WTC11 (cell line): Measurements from ENCODE around the gene MIEF1. TPM values are rescaled to one million over a fixed set of nuclear protein-coding genes. Genes with fewer than 3 reads are reported as not detected.

Experiments
- ATAC-seq: fragments of 200-7000 bp; cut with Tn5 transposase; 2 replicates; pipeline ENCODE4 v1.10.0; 2021; ENCODE audit warnings: mild to moderate bottlenecking, moderate library complexity
- CTCF ChIA-PET: fragments of 300-600 bp; sonication (Branson Sonifier 250); formaldehyde crosslinking; loops from one replicate; lab custom pipeline; 2021; ENCODE audit warnings: antibody characterized with exemption; lab: Charles Lee
- POLR2A ChIA-PET: fragments of 350-600 bp; sonication (Branson Sonifier 250); formaldehyde crosslinking; loops from one replicate; lab custom pipeline; 2021; ENCODE audit warnings: antibody characterized with exemption; lab: Charles Lee
- DNase-seq: peaks from one replicate; pipeline ENCODE4 v3.0.0; 2021; ENCODE audit warnings: low spot score
- H3K27ac Mint-ChIP-seq: 2 replicates; pipeline ENCODE4 v1.8.0; 2021; ENCODE audit warnings: mixed read lengths
- H3K27me3 Mint-ChIP-seq: 2 replicates; pipeline ENCODE4 v1.8.0; 2021; ENCODE audit warnings: low read depth, mild to moderate bottlenecking, moderate library complexity, mixed read lengths
- H3K36me3 Mint-ChIP-seq: 2 replicates; pipeline ENCODE4 v1.8.0; 2021; ENCODE audit warnings: mixed read lengths
- H3K4me1 Mint-ChIP-seq: 2 replicates; pipeline ENCODE4 v1.8.0; 2022; ENCODE audit warnings: mixed read lengths
- H3K4me3 Mint-ChIP-seq: 2 replicates; pipeline ENCODE4 v1.8.0; 2021; ENCODE audit warnings: mild to moderate bottlenecking, moderate library complexity, mixed read lengths
- H3K9me3 Mint-ChIP-seq: 2 replicates; pipeline ENCODE4 v1.8.0; 2021; ENCODE audit warnings: mixed read lengths
- AR ChIP-seq: fragments of 250-450 bp; sonication (Bioruptor Pico); IDR thresholded peaks from 2 replicates; pipeline ENCODE4 v1.9.0; 2021; ENCODE audit warnings: mild to moderate bottlenecking
- ATF1 ChIP-seq: sonication (generic); formaldehyde crosslinking; IDR thresholded peaks from 2 replicates; pipeline ENCODE4 v1.8.1; 2023; ENCODE audit warnings: mild to moderate bottlenecking, moderate library complexity, missing genetic modification reagents
- CBFB ChIP-seq: sonication (generic); formaldehyde crosslinking; IDR thresholded peaks from 2 replicates; pipeline ENCODE4 v1.8.1; 2022; ENCODE audit warnings: mild to moderate bottlenecking, low read depth, missing genetic modification reagents
- EMX1 ChIP-seq: fragments of 250-450 bp; sonication (Bioruptor Pico); IDR thresholded peaks from 2 replicates; pipeline ENCODE4 v1.8.0; 2021; ENCODE audit warnings: mild to moderate bottlenecking
- FOXJ3 ChIP-seq: sonication (generic); formaldehyde crosslinking; IDR thresholded peaks from 2 replicates; pipeline ENCODE4 v1.9.0; 2021; ENCODE audit warnings: missing genetic modification reagents, mild to moderate bottlenecking, borderline replicate concordance
- JUN ChIP-seq: sonication (generic); formaldehyde crosslinking; IDR thresholded peaks from 2 replicates; pipeline ENCODE4 v1.8.0; 2023; ENCODE audit warnings: mild to moderate bottlenecking, missing genetic modification reagents
- MXD4 ChIP-seq: fragments of 250-450 bp; sonication (Bioruptor Pico); IDR thresholded peaks from 2 replicates; pipeline ENCODE4 v1.8.0; 2021; ENCODE audit warnings: mild to moderate bottlenecking, moderate library complexity, borderline replicate concordance
- MYBL2 ChIP-seq: sonication (generic); formaldehyde crosslinking; IDR thresholded peaks from 2 replicates; pipeline ENCODE4 v1.8.1; 2023; ENCODE audit warnings: mild to moderate bottlenecking, moderate library complexity, missing genetic modification reagents
- PRRX2 ChIP-seq: fragments of 250-450 bp; sonication (Bioruptor Pico); IDR thresholded peaks from 2 replicates; pipeline ENCODE4 v1.8.0; 2021; ENCODE audit warnings: mild to moderate bottlenecking
- SMAD4 ChIP-seq: sonication (generic); formaldehyde crosslinking; IDR thresholded peaks from 2 replicates; pipeline ENCODE4 v1.8.0; 2022; ENCODE audit warnings: mild to moderate bottlenecking, missing genetic modification reagents
- TCF7 ChIP-seq: sonication (generic); formaldehyde crosslinking; IDR thresholded peaks from 2 replicates; pipeline ENCODE4 v1.8.0; 2022; ENCODE audit warnings: mild to moderate bottlenecking, low read depth, missing genetic modification reagents, moderate library complexity
- TEAD1 ChIP-seq: sonication (generic); formaldehyde crosslinking; IDR thresholded peaks from 2 replicates; pipeline ENCODE4 v1.8.0; 2022; ENCODE audit warnings: mild to moderate bottlenecking, missing genetic modification reagents
- TP53 ChIP-seq: sonication (generic); formaldehyde crosslinking; IDR thresholded peaks from 2 replicates; pipeline ENCODE4 v1.8.1; 2023; ENCODE audit warnings: mild to moderate bottlenecking, missing genetic modification reagents
- USF1 ChIP-seq: sonication (generic); formaldehyde crosslinking; IDR thresholded peaks from 2 replicates; pipeline ENCODE4 v1.8.0; 2022; ENCODE audit warnings: mild to moderate bottlenecking, missing genetic modification reagents
- USF2 ChIP-seq: sonication (generic); formaldehyde crosslinking; IDR thresholded peaks from 2 replicates; pipeline ENCODE4 v1.8.1; 2023; ENCODE audit warnings: mild to moderate bottlenecking, missing genetic modification reagents, moderate library complexity
- ZBTB21 ChIP-seq: sonication (generic); formaldehyde crosslinking; IDR thresholded peaks from 2 replicates; pipeline ENCODE4 v1.8.1; 2023; ENCODE audit warnings: mild to moderate bottlenecking, missing genetic modification reagents, borderline replicate concordance
- ZMAT4 ChIP-seq: fragments of 250-450 bp; sonication (Bioruptor Pico); IDR thresholded peaks from 2 replicates; pipeline ENCODE4 v1.9.0; 2021; ENCODE audit warnings: mild to moderate bottlenecking
- ZNF232 ChIP-seq: sonication (generic); formaldehyde crosslinking; IDR thresholded peaks from 2 replicates; pipeline ENCODE4 v1.8.0; 2022; ENCODE audit warnings: mild to moderate bottlenecking, missing genetic modification reagents
- ZNF396 ChIP-seq: fragments of 250-450 bp; sonication (Bioruptor Pico); IDR thresholded peaks from 2 replicates; pipeline ENCODE4 v1.8.0; 2021; ENCODE audit warnings: mild to moderate bottlenecking, moderate library complexity, borderline replicate concordance
- ZNF671 ChIP-seq: fragments of 250-450 bp; sonication (Bioruptor Pico); IDR thresholded peaks from 2 replicates; pipeline ENCODE4 v1.8.0; 2021; ENCODE audit warnings: mild to moderate bottlenecking
- total RNA-seq: library from RNA; stranded (reverse); gene quantifications from 3 replicates; pipeline ENCODE4 v1.2.3, GENCODE V29; 2021
- TF ChIP-seq, protein P1 (sequence below): sonication (generic); formaldehyde crosslinking; IDR thresholded peaks from 2 replicates; pipeline ENCODE4 v1.8.1; 2022; ENCODE audit warnings: mild to moderate bottlenecking, missing genetic modification reagents, moderate library complexity, borderline replicate concordance
- TF ChIP-seq, protein P2 (sequence below): sonication (generic); formaldehyde crosslinking; IDR thresholded peaks from 2 replicates; pipeline ENCODE4 v1.8.1; 2022; ENCODE audit warnings: missing genetic modification reagents, borderline replicate concordance

Gene MIEF1
- total RNA-seq, 1 experiment from 2014 or later = 38.7 TPM

- TF ChIP-seq MYBL2 (CRISPR knock-in tag) (no peak), USF1 (no peak), FOXJ3 (CRISPR knock-in tag) (no peak), USF2 (CRISPR knock-in tag) (no peak), ZNF396 (CRISPR knock-in tag) (no peak), ZMAT4 (no peak), MXD4 (CRISPR knock-in tag) (no peak), JUN (CRISPR knock-in tag) (no peak)
- TF ChIP-seq, all 79 proteins: peak for 0
These were observed 44.9 kb upstream of the MIEF1 start (continued) for GRCh38 chr22:39457198-39457555.

- H3K9me3 Mint-ChIP-seq = no peaks in the 10 kb centered on the region
- TF ChIP-seq TP53 (CRISPR knock-in tag) (0 out of 2 replicates have a peak, but pooled peaks have one; percentile 67), ZNF232 (CRISPR knock-in tag) (no peak)
- H3K36me3 Mint-ChIP-seq = no peaks in the 10 kb centered on the region
- ChIA-PET CTCF (interaction anchor here (0.7 to 1.3 kb wide), 7 partner anchors 12 to 71 kb away, joined by 3 to 4 read pairs (median 3); no protein-coding TSS in a partner anchor), POLR2A (no interaction called here)
- no peak overlapping the region for H3K27ac Mint-ChIP-seq
- DNase-seq (no peak), ATAC-seq (no peak; the same call in 1 of the 2 replicates)
- H3K27me3 Mint-ChIP-seq = peaks cover 50% of the 10 kb centered on the region
- peaks cover 30% of the 10 kb centered on the region for H3K4me1 Mint-ChIP-seq
- H3K4me3 Mint-ChIP-seq = peak overlapping the region; percentile 81
These were observed 44.3 kb upstream of the MIEF1 start for GRCh38 chr22:39457556-39458443.

DNA sequence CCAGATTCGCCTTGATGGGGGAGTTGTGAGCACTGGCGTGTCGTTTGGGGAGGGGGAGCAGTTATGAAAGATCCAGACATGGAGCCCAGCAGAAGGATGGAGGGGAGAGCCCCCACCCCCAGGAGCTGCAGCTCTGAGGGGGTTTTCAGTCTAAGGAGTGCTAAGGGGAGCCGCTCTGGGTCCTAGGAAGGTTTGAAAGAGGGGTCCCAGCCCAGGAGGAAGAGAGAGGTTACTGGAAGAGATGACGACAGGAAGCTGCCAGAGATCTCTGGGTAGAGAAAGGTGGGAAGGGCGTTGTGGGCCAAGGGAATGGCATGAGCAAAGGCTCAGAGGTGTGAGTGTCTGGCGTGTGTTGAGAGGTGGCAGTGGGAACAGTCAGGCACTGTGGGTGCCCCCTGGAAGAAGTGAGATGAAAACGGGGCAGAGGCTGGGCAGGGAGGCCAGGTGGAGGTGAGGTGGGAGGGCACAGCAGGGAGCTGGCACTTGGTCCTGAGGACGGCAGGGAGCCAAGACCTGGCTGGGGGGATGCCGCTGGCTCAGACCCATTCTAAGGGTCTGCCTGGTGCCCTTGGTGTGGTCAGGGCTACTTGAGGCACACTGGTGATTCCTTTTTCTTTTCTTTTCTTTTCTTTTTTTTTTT lies 43.5 kb upstream of the MIEF1 start:
- POLR2A ChIA-PET = no interaction called here
- H3K27me3 Mint-ChIP-seq = peaks cover 50% of the 10 kb centered on the region
- H3K9me3 Mint-ChIP-seq = no peaks in the 10 kb centered on the region
- TF ChIP-seq TP53 (CRISPR knock-in tag) (no peak), CBFB (CRISPR knock-in tag) (no peak), ZNF671 (CRISPR knock-in tag) (no peak), TEAD1 (CRISPR knock-in tag) (no peak), ATF1 (no peak), JUN (CRISPR knock-in tag) (no peak), ZBTB21 (CRISPR knock-in tag) (no peak), ZMAT4 (no peak), SMAD4 (CRISPR knock-in tag) (no peak), TCF7 (CRISPR knock-in tag) (no peak), EMX1 (no peak), AR (CRISPR knock-in tag) (no peak), PRRX2 (CRISPR knock-in tag) (no peak), FOXJ3 (CRISPR knock-in tag) (no peak)
- TF ChIP-seq, protein P1, sequence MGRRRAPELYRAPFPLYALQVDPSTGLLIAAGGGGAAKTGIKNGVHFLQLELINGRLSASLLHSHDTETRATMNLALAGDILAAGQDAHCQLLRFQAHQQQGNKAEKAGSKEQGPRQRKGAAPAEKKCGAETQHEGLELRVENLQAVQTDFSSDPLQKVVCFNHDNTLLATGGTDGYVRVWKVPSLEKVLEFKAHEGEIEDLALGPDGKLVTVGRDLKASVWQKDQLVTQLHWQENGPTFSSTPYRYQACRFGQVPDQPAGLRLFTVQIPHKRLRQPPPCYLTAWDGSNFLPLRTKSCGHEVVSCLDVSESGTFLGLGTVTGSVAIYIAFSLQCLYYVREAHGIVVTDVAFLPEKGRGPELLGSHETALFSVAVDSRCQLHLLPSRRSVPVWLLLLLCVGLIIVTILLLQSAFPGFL (CRISPR knock-in tag) = no peak
- TF ChIP-seq, protein P2, sequence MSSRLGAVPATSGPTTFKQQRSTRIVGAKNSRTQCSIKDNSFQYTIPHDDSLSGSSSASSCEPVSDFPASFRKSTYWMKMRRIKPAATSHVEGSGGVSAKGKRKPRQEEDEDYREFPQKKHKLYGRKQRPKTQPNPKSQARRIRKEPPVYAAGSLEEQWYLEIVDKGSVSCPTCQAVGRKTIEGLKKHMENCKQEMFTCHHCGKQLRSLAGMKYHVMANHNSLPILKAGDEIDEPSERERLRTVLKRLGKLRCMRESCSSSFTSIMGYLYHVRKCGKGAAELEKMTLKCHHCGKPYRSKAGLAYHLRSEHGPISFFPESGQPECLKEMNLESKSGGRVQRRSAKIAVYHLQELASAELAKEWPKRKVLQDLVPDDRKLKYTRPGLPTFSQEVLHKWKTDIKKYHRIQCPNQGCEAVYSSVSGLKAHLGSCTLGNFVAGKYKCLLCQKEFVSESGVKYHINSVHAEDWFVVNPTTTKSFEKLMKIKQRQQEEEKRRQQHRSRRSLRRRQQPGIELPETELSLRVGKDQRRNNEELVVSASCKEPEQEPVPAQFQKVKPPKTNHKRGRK = no peak

More for the DNA sequence above, 43.5 kb upstream of the MIEF1 start:
- DNase-seq = no peak
- no peak for ATAC-seq
- Mint-ChIP-seq H3K4me3 (peak overlapping the region; percentile 81), H3K27ac (no peak overlapping the region), H3K4me1 (peaks cover 27% of the 10 kb centered on the region), H3K36me3 (no peaks in the 10 kb centered on the region)
- CTCF ChIA-PET = interaction anchor here (0.7 to 1.3 kb wide), 4 partner anchors 12 to 70 kb away, joined by 3 to 4 read pairs (median 3); no protein-coding TSS in a partner anchor
